ENCODE data around the gene PROK1.

DNA sequence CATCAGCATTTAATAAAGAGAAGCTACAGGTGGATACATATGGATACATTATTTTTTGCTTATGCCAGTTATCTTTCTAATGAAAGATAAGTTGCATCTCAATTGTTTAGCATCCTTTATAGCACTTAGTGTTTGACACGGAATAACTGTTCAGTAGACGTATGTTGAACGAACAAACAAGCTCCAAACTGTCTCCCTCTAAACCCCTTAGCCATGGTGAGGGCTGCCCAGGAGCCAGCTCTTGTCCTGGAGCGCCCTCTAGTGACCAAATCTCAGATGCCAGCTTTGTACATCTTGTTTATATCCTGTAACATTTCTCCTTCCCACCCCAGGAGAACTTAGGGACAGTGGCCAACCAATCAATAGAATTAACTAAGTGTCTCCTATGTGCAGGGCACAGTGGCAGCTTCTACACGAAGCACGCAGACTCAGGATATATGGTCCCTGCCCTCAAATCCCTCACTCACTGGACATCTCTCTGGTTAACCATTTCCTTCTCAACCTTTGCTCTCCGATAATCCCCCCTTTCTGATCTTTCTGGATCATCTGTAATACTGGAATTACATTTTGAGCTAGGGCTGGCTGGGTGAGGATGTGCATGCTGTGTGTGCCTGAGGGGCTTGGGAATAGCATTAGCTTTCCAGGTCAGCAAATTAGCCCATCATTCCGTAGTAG is 45.1 kb downstream of the PROK1 start:
- TF ChIP-seq, protein P1, sequence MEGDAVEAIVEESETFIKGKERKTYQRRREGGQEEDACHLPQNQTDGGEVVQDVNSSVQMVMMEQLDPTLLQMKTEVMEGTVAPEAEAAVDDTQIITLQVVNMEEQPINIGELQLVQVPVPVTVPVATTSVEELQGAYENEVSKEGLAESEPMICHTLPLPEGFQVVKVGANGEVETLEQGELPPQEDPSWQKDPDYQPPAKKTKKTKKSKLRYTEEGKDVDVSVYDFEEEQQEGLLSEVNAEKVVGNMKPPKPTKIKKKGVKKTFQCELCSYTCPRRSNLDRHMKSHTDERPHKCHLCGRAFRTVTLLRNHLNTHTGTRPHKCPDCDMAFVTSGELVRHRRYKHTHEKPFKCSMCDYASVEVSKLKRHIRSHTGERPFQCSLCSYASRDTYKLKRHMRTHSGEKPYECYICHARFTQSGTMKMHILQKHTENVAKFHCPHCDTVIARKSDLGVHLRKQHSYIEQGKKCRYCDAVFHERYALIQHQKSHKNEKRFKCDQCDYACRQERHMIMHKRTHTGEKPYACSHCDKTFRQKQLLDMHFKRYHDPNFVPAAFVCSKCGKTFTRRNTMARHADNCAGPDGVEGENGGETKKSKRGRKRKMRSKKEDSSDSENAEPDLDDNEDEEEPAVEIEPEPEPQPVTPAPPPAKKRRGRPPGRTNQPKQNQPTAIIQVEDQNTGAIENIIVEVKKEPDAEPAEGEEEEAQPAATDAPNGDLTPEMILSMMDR (IDR thresholded peaks at IDR 0.05) = peak; percentile 78 to 94 (median 90)
- no peak for TF ChIP-seq POLR2A (IDR thresholded peaks at IDR 0.05)

Measured in heart left ventricle (tissue), 13 donors.